OCI-LY1 (cell line): Measurements from ENCODE around the gene RPH3AL.

Experiments used
- H2AFZ ChIP-seq: fragments of 200-600 bp; sonication (generic), shearing (Covaris generic); 2 replicates; pipeline ENCODE4 v1.6.0; 2014; ENCODE audit warnings: antibody characterized with exemption, mild to moderate bottlenecking, low read length
- H3F3A ChIP-seq: fragments of 200-600 bp; sonication (generic), shearing (Covaris generic); 2 replicates; pipeline ENCODE4 v1.6.0; 2014; ENCODE audit warnings: mild to moderate bottlenecking, antibody characterized with exemption, low read length, moderate library complexity; ENCODE audit not compliant: insufficient read depth
- H3K27ac ChIP-seq: fragments of 200-600 bp; sonication (generic); 2 replicates; pipeline ENCODE4 v1.5.1; 2014; ENCODE audit warnings: low read length, mixed run types, mild to moderate bottlenecking, low read depth; ENCODE audit not compliant: poor library complexity, severe bottlenecking
- H3K27me3 ChIP-seq: fragments of 200-600 bp; sonication (generic); 2 replicates; pipeline ENCODE4 v1.6.0; 2014; ENCODE audit warnings: antibody characterized with exemption, mild to moderate bottlenecking, low read length, moderate library complexity; ENCODE audit not compliant: insufficient read depth
- H3K36me3 ChIP-seq: fragments of 200-600 bp; sonication (generic); 2 replicates; pipeline ENCODE4 v1.6.1; 2014; ENCODE audit warnings: mild to moderate bottlenecking, antibody characterized with exemption, low read length, moderate library complexity, mixed read lengths; ENCODE audit not compliant: insufficient read depth
- H3K4me1 ChIP-seq: fragments of 200-600 bp; sonication (generic); 2 replicates; pipeline ENCODE4 v1.5.1; 2014; ENCODE audit warnings: mild to moderate bottlenecking, low read length, moderate library complexity; ENCODE audit not compliant: insufficient read depth, severe bottlenecking
- H3K4me2 ChIP-seq: fragments of 200-600 bp; sonication (generic), shearing (Covaris generic); 2 replicates; pipeline ENCODE4 v1.6.1; 2014; ENCODE audit warnings: low read length
- H3K4me3 ChIP-seq: fragments of 200-600 bp; sonication (generic); 2 replicates; pipeline ENCODE4 v1.5.1; 2014; ENCODE audit warnings: low read length, low read depth, mild to moderate bottlenecking, mixed read lengths; ENCODE audit not compliant: poor library complexity, severe bottlenecking
- H3K79me2 ChIP-seq: fragments of 200-600 bp; shearing (Covaris generic); 2 replicates; pipeline ENCODE4 v1.6.1; 2016; ENCODE audit warnings: mixed run types, low read length, mixed read lengths; ENCODE audit not compliant: insufficient read depth
- H3K9ac ChIP-seq: fragments of 200-600 bp; sonication (generic), shearing (Covaris generic); 2 replicates; pipeline ENCODE4 v1.6.1; 2014; ENCODE audit warnings: mild to moderate bottlenecking, low read length, mixed read lengths
- H3K9me2 ChIP-seq: fragments of 200-600 bp; sonication (generic), shearing (Covaris generic); 2 replicates; pipeline ENCODE4 v1.6.1; 2014; ENCODE audit warnings: low read depth, mild to moderate bottlenecking, low read length, mixed read lengths
- H3K9me3 ChIP-seq: fragments of 200-600 bp; shearing (Covaris generic); 2 replicates; pipeline ENCODE4 v1.6.1; 2014; ENCODE audit warnings: low read length, mixed read lengths
- H4K20me1 ChIP-seq: fragments of 200-600 bp; sonication (generic), shearing (Covaris generic); 2 replicates; pipeline ENCODE4 v1.6.0; 2016; ENCODE audit warnings: mild to moderate bottlenecking, low read length; ENCODE audit not compliant: insufficient read depth
- CTCF ChIP-seq: fragments of 200-600 bp; sonication (generic), shearing (Covaris generic); IDR thresholded peaks from 2 replicates; pipeline ENCODE4 v1.5.1; 2017; ENCODE audit warnings: mild to moderate bottlenecking, antibody characterized with exemption, low read length, moderate library complexity, mixed read lengths
- EZH2 ChIP-seq: fragments of 200-600 bp; sonication (generic), shearing (Covaris generic); IDR thresholded peaks from 2 replicates; pipeline ENCODE4 v1.8.0; 2017; ENCODE audit warnings: borderline replicate concordance, mixed run types, mild to moderate bottlenecking, antibody characterized with exemption, low read length, moderate library complexity, mixed read lengths

Gene RPH3AL

GRCh38 chr17:261635-262034 is 91.0 kb downstream of the RPH3AL start:
- TF ChIP-seq EZH2 (no peak), CTCF (no peak)
- Histone ChIP-seq H2AFZ (no peak overlapping the region), H3K27me3 (0 out of 2 replicates have a peak, but pooled peaks cover 5% of the 10 kb centered on the region)

GRCh38 chr17:260944-261343 is 91.7 kb downstream of the RPH3AL start:
- H4K20me1 ChIP-seq: no peaks in the 10 kb centered on the region
- no peaks in the 10 kb centered on the region for H3K79me2 ChIP-seq
- H3K4me1 ChIP-seq: no peaks in the 10 kb centered on the region
- no peaks in the 10 kb centered on the region for H3K9me3 ChIP-seq
- no peaks in the 10 kb centered on the region for H3K36me3 ChIP-seq
- H3K4me2 ChIP-seq: no peak overlapping the region
- H3K9ac ChIP-seq: no peak overlapping the region
- H2AFZ ChIP-seq: no peak overlapping the region
- no peak overlapping the region for H3K4me3 ChIP-seq
- H3K27me3 ChIP-seq: 0 out of 2 replicates have a peak, but pooled peaks cover 5% of the 10 kb centered on the region
- TF ChIP-seq CTCF (no peak), EZH2 (no peak)
- no peaks in the 10 kb centered on the region for H3F3A ChIP-seq
- no peaks in the 10 kb centered on the region for H3K9me2 ChIP-seq
- H3K27ac ChIP-seq: no peak overlapping the region

More at GRCh38 chr17:261635-262034, 91.0 kb downstream of the RPH3AL start:
- no peak overlapping the region for H3K4me2 ChIP-seq
- no peak overlapping the region for H3K9ac ChIP-seq
- no peaks in the 10 kb centered on the region for H3K79me2 ChIP-seq
- no peaks in the 10 kb centered on the region for H3K9me2 ChIP-seq
- no peaks in the 10 kb centered on the region for H3K4me1 ChIP-seq
- no peak overlapping the region for H3K4me3 ChIP-seq
- no peaks in the 10 kb centered on the region for H3K36me3 ChIP-seq
- H3K9me3 ChIP-seq: no peaks in the 10 kb centered on the region
- H3K27ac ChIP-seq: no peak overlapping the region
- no peaks in the 10 kb centered on the region for H4K20me1 ChIP-seq
- H3F3A ChIP-seq: no peaks in the 10 kb centered on the region

DNA sequence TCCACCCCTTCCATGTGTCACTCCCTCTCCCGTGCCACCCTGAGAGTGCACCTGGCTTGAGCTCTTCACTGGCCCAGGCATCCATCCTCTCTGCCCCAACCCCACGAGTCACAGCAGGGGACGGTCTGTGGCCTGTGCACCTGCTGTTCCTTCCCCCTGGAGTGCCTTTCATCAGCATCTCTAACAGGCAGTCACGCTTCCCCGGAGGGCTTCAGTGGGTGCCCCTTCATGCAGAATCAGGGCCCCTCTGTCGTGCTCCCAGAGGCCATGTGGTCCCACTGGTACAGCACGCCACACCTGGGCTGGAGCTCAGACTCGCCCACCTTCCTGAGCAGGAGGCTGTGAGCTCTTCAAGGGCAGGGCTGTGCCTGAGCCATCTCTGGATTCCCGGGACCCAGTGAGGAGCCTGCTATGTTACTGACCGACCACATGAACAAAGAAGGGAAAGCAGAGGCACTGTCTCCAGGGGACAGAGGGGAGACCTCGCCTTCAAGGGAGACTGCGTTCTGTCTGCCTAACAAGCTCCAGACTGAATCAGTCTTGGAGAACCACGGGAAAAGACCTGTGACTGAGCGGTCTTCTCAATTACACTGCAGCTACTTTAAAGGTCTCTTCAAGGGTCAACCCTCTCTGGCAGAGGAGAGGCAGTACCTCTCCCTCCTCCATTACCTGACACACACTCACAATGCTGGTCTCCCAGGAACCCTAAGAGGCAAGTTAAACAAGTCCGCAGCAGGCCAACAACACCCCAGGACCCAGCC is 92.4 kb downstream of the RPH3AL start:
- Histone ChIP-seq H3K27ac (no peak overlapping the region), H3K9me3 (no peaks in the 10 kb centered on the region), H3K4me3 (no peak overlapping the region), H3K9ac (no peak overlapping the region), H3K4me2 (no peak overlapping the region), H3K9me2 (no peaks in the 10 kb centered on the region), H3F3A (no peaks in the 10 kb centered on the region), H3K4me1 (no peaks in the 10 kb centered on the region), H4K20me1 (no peaks in the 10 kb centered on the region), H3K36me3 (no peaks in the 10 kb centered on the region), H3K79me2 (no peaks in the 10 kb centered on the region), H2AFZ (no peak overlapping the region), H3K27me3 (0 out of 2 replicates have a peak, but pooled peaks cover 5% of the 10 kb centered on the region)
- TF ChIP-seq CTCF: no peak
- TF ChIP-seq EZH2: no peak
